T-helper 1 cell (primary cell): ENCODE results near the gene SCGB1C2.

Experiments
- DNase-seq, 5 donors: peaks; one replicate each; pipeline ENCODE4 v3.0.0-alpha.2; 2012 to 2020

Gene SCGB1C2

GRCh38 chr17:173166-173911, 36.0 kb downstream of the SCGB1C2 start:
- no peak for DNase-seq

- DNase-seq, result no peak
Observed at GRCh38 chr17:177155-177554, 39.8 kb downstream of the SCGB1C2 start.

GRCh38 chr17:177762-178161, 40.4 kb downstream of the SCGB1C2 start:
- DNase-seq, result no peak

- DNase-seq, result no peak
Observed at GRCh38 chr17:178292-179065, 41.1 kb downstream of the SCGB1C2 start.

- DNase-seq, result no peak
Observed at GRCh38 chr17:179066-179432, 41.7 kb downstream of the SCGB1C2 start.

- no peak for DNase-seq
Observed at GRCh38 chr17:179781-180380, 42.5 kb downstream of the SCGB1C2 start.

- DNase-seq, result no peak
Observed at GRCh38 chr17:180381-181244, 43.2 kb downstream of the SCGB1C2 start.

GRCh38 chr17:181245-182049, 44.1 kb downstream of the SCGB1C2 start, which contains the start of gene DOC2B:
Gene DOC2B, minus strand, starts transcription at chr17:181650. Its CDS starts 171 bp downstream, at chr17:181479.
- no peak for DNase-seq

GRCh38 chr17:182050-182751, 44.8 kb downstream of the SCGB1C2 start:
- no peak for DNase-seq

- no peak for DNase-seq
Observed at GRCh38 chr17:183021-183420, 45.7 kb downstream of the SCGB1C2 start.

GRCh38 chr17:185445-186138, 48.2 kb downstream of the SCGB1C2 start:
- DNase-seq, result peak in 1 of 5 donors; percentile 50

- no peak for DNase-seq
Observed at GRCh38 chr17:187130-187529, 49.8 kb downstream of the SCGB1C2 start.
